SJSA1 (cell line): Measurements from ENCODE around the gene KLHDC10. TPM values are rescaled to one million over a fixed set of nuclear protein-coding genes. Genes with fewer than 3 reads are reported as not detected.
"Not testable (repeated sequence)": the region's sequence is repeated elsewhere in the genome, so short reads cannot be mapped to it uniquely, and the experiment has no call there.

Source experiments
- DNase-seq, 2 experiments: peaks; one replicate each; pipeline ENCODE4 v3.0.0-alpha.2; 2015 to 2020; ENCODE audit warnings: low spot score in 2 of 2, low read depth in 1 of 2
- H3K27ac ChIP-seq: fragments of 250-450 bp; sonication (Bioruptor Pico); 2 replicates; pipeline ENCODE4 v1.5.1; 2020; ENCODE audit warnings: mild to moderate bottlenecking, moderate library complexity
- H3K27me3 ChIP-seq: fragments of 250-450 bp; sonication (Bioruptor Pico); replicated peaks from 2 replicates; pipeline ENCODE4 v1.5.1; 2020; ENCODE audit warnings: mild to moderate bottlenecking, moderate library complexity
- H3K36me3 ChIP-seq: fragments of 250-450 bp; sonication (Bioruptor Pico); 2 replicates; pipeline ENCODE4 v1.5.1; 2020; ENCODE audit warnings: mild to moderate bottlenecking
- H3K4me1 ChIP-seq: fragments of 250-450 bp; sonication (Bioruptor Pico); replicated peaks from 2 replicates; pipeline ENCODE4 v1.6.1; 2021; ENCODE audit warnings: mild to moderate bottlenecking
- H3K4me3 ChIP-seq: fragments of 250-450 bp; sonication (Bioruptor Pico); 2 replicates; pipeline ENCODE4 v1.5.1; 2020; ENCODE audit warnings: mild to moderate bottlenecking
- H3K9me3 ChIP-seq: fragments of 250-450 bp; sonication (Bioruptor Pico); replicated peaks from 2 replicates; pipeline ENCODE4 v1.5.1; 2020; ENCODE audit warnings: mild to moderate bottlenecking
- total RNA-seq: library from RNA; depleted of rRNA; stranded (reverse); fragments of >200 nt; shearing (Covaris generic); gene quantifications from 2 replicates; pipeline ENCODE4 v1.2.3, GENCODE V29; 2014

KLHDC10 gene
- total RNA-seq, 1 experiment from 2014 or later = 23.0 TPM

- H3K4me1 ChIP-seq = no peaks in the 10 kb centered on the region
- DNase-seq = no peak
- H3K9me3 ChIP-seq = no peaks in the 10 kb centered on the region
- no peak overlapping the region for H3K4me3 ChIP-seq
- H3K27ac ChIP-seq = no peak overlapping the region
- H3K36me3 ChIP-seq = no peaks in the 10 kb centered on the region
- no peaks in the 10 kb centered on the region for H3K27me3 ChIP-seq
Measured at GRCh38 chr7:130154131-130154500, 83.8 kb downstream of the KLHDC10 start.

GRCh38 chr7:130154501-130155317 is 84.4 kb downstream of the KLHDC10 start:
- Histone ChIP-seq H3K36me3 (no peaks in the 10 kb centered on the region), H3K4me3 (no peak overlapping the region), H3K9me3 (no peaks in the 10 kb centered on the region), H3K27ac (no peak overlapping the region), H3K27me3 (no peaks in the 10 kb centered on the region), H3K4me1 (no peaks in the 10 kb centered on the region)
- DNase-seq = no peak

GRCh38 chr7:130156140-130156539 is 85.8 kb downstream of the KLHDC10 start:
- no peak overlapping the region for H3K27ac ChIP-seq
- H3K27me3 ChIP-seq = no peaks in the 10 kb centered on the region
- peaks cover 6% of the 10 kb centered on the region for H3K36me3 ChIP-seq
- no peaks in the 10 kb centered on the region for H3K9me3 ChIP-seq
- no peaks in the 10 kb centered on the region for H3K4me1 ChIP-seq
- DNase-seq = no peak
- no peak overlapping the region for H3K4me3 ChIP-seq

- H3K27me3 ChIP-seq = no peaks in the 10 kb centered on the region
Measured at GRCh38 chr7:130157700-130158099, 87.4 kb downstream of the KLHDC10 start.

GRCh38 chr7:130160023-130160422 is 89.7 kb downstream of the KLHDC10 start:
- no peak overlapping the region for H3K4me3 ChIP-seq
- H3K9me3 ChIP-seq = no peaks in the 10 kb centered on the region
- no peak for DNase-seq
- H3K4me1 ChIP-seq = no peaks in the 10 kb centered on the region
- no peaks in the 10 kb centered on the region for H3K27me3 ChIP-seq
- no peak overlapping the region for H3K27ac ChIP-seq
- peaks cover 30% of the 10 kb centered on the region for H3K36me3 ChIP-seq

More at GRCh38 chr7:130157700-130158099, 87.4 kb downstream of the KLHDC10 start:
- H3K4me3 ChIP-seq = no peak overlapping the region
- H3K36me3 ChIP-seq = peaks cover 12% of the 10 kb centered on the region
- H3K9me3 ChIP-seq = no peaks in the 10 kb centered on the region
- H3K4me1 ChIP-seq = no peaks in the 10 kb centered on the region
- DNase-seq = no peak
- H3K27ac ChIP-seq = no peak overlapping the region

GRCh38 chr7:130160455-130160854 is 90.1 kb downstream of the KLHDC10 start:
- H3K36me3 ChIP-seq = peaks cover 32% of the 10 kb centered on the region
- no peaks in the 10 kb centered on the region for H3K27me3 ChIP-seq
- no peak overlapping the region for H3K27ac ChIP-seq
- H3K4me1 ChIP-seq = no peaks in the 10 kb centered on the region
- no peaks in the 10 kb centered on the region for H3K9me3 ChIP-seq
- H3K4me3 ChIP-seq = no peak overlapping the region
- no peak for DNase-seq

GRCh38 chr7:130162196-130162595 is 91.9 kb downstream of the KLHDC10 start:
- H3K36me3 ChIP-seq = peaks cover 37% of the 10 kb centered on the region
- H3K4me1 ChIP-seq = no peaks in the 10 kb centered on the region
- no peak overlapping the region for H3K4me3 ChIP-seq
- H3K27me3 ChIP-seq = no peaks in the 10 kb centered on the region
- H3K9me3 ChIP-seq = no peaks in the 10 kb centered on the region
- no peak for DNase-seq
- no peak overlapping the region for H3K27ac ChIP-seq

- DNase-seq = no peak
- H3K4me3 ChIP-seq = no peak overlapping the region
Measured at GRCh38 chr7:130174237-130174959, 104.1 kb downstream of the KLHDC10 start.

GRCh38 chr7:130178251-130178650 is 107.9 kb downstream of the KLHDC10 start:
- Histone ChIP-seq H3K36me3 (peaks cover 49% of the 10 kb centered on the region), H3K27ac (no peak overlapping the region), H3K4me1 (no peaks in the 10 kb centered on the region), H3K4me3 (no peak overlapping the region), H3K9me3 (no peaks in the 10 kb centered on the region), H3K27me3 (no peaks in the 10 kb centered on the region)
- no peak for DNase-seq

More at GRCh38 chr7:130174237-130174959, 104.1 kb downstream of the KLHDC10 start:
- Histone ChIP-seq H3K4me1 (no peaks in the 10 kb centered on the region), H3K27me3 (no peaks in the 10 kb centered on the region), H3K9me3 (no peaks in the 10 kb centered on the region), H3K36me3 (peaks cover 51% of the 10 kb centered on the region), H3K27ac (no peak overlapping the region)

- peaks cover 48% of the 10 kb centered on the region for H3K36me3 ChIP-seq
- no peaks in the 10 kb centered on the region for H3K9me3 ChIP-seq
- H3K27ac ChIP-seq = no peak overlapping the region
- no peaks in the 10 kb centered on the region for H3K4me1 ChIP-seq
- H3K27me3 ChIP-seq = no peaks in the 10 kb centered on the region
- no peak for DNase-seq
- no peak overlapping the region for H3K4me3 ChIP-seq
Measured at GRCh38 chr7:130179631-130180030, 109.3 kb downstream of the KLHDC10 start.

GRCh38 chr7:130180571-130181262 is 110.4 kb downstream of the KLHDC10 start:
- Histone ChIP-seq H3K36me3 (peaks cover 49% of the 10 kb centered on the region), H3K4me1 (no peaks in the 10 kb centered on the region), H3K27ac (no peak overlapping the region), H3K4me3 (no peak overlapping the region), H3K27me3 (no peaks in the 10 kb centered on the region), H3K9me3 (no peaks in the 10 kb centered on the region)
- no peak for DNase-seq

- Histone ChIP-seq H3K9me3 (no peaks in the 10 kb centered on the region), H3K4me3 (no peak overlapping the region), H3K27ac (no peak overlapping the region), H3K27me3 (no peaks in the 10 kb centered on the region), H3K36me3 (peaks cover 47% of the 10 kb centered on the region), H3K4me1 (no peaks in the 10 kb centered on the region)
- no peak for DNase-seq
Measured at GRCh38 chr7:130181263-130181605, 110.9 kb downstream of the KLHDC10 start.

- Histone ChIP-seq H3K27ac (no peak overlapping the region), H3K4me1 (no peaks in the 10 kb centered on the region), H3K9me3 (no peaks in the 10 kb centered on the region), H3K36me3 (peaks cover 47% of the 10 kb centered on the region), H3K4me3 (no peak overlapping the region), H3K27me3 (no peaks in the 10 kb centered on the region)
- DNase-seq = no peak
Measured at GRCh38 chr7:130182990-130183389, 112.7 kb downstream of the KLHDC10 start.

- H3K27me3 ChIP-seq, H3K9me3 ChIP-seq, DNase-seq, H3K4me3 ChIP-seq, H3K27ac ChIP-seq, H3K4me1 ChIP-seq: not testable (repeated sequence)
- peaks cover 42% of the 10 kb centered on the region for H3K36me3 ChIP-seq
Measured at GRCh38 chr7:130184349-130184748, 114.0 kb downstream of the KLHDC10 start.
